Body of pancreas (tissue), 4 donors: ENCODE results near the gene OLFML2A. TPM values are rescaled to one million over a fixed set of nuclear protein-coding genes. Genes with fewer than 3 reads are reported as not detected.

Experiments
- ATAC-seq: fragments of 150-250 bp; one replicate; pipeline ENCODE4 v1.9.1; 2016
- DNase-seq, 4 donors: peaks; one replicate each; pipeline ENCODE4 v3.0.0-alpha.2; 2019
- H3K27ac ChIP-seq, 4 donors: fragments of 200-600 bp; sonication (generic); 1 replicate in 3 of 4; 2 replicates in 1 of 4; pipeline versions ENCODE4 v1.5.1 to v1.6.1; 2016 to 2019; ENCODE audit warnings: mild to moderate bottlenecking in 1 of 4, mixed read lengths in 1 of 4, moderate library complexity in 1 of 4
- H3K27me3 ChIP-seq, 2 donors: fragments of 200-600 bp; sonication (generic); one replicate each; pipeline ENCODE4 v1.6.0; 2016; ENCODE audit warnings: mild to moderate bottlenecking in 1 of 2
- H3K36me3 ChIP-seq, 2 donors: fragments of 200-600 bp; sonication (generic); replicated peaks in 1 of 2; 2 replicates each; pipeline ENCODE4 v1.5.1; 2016; ENCODE audit warnings: low read depth in 2 of 2; ENCODE audit not compliant: insufficient read depth in 1 of 2
- H3K4me1 ChIP-seq: fragments of 200-600 bp; sonication (generic); one replicate; pipeline ENCODE4 v1.6.0; 2016
- H3K4me3 ChIP-seq, 2 donors: fragments of 200-600 bp; sonication (generic); 1 replicate in 1 of 2; 2 replicates in 1 of 2; pipeline ENCODE4 v1.5.1; 2016 to 2019
- H3K9me3 ChIP-seq, 3 donors: fragments of 200-600 bp; sonication (generic); 1 replicate in 2 of 3; 2 replicates in 1 of 3; pipeline ENCODE4 v1.5.1; 2016
- POLR2A ChIP-seq, 3 donors: fragments of 450-650 bp; IDR thresholded peaks; one replicate each; pipeline ENCODE4 v1.6.1; 2016; ENCODE audit warnings: antibody characterized with exemption in 3 of 3, mild to moderate bottlenecking in 2 of 3
- WGBS, 2 donors: methylation state at CpG; one replicate each; pipeline ENCODE4 v1.1.5; 2017; 5-methylcytosine and 5-hydroxymethylcytosine counted together
- intact Hi-C: fragments of 100-400 bp; cut with DNase I; formaldehyde crosslinking; loops from one replicate; pipeline ENCODE4 v1.15.1; 2023
- total RNA-seq, 2 donors: library from RNA; depleted of rRNA; stranded (reverse); fragments of >200 nt; gene quantifications; one replicate each; pipeline ENCODE4 v1.1.0, GENCODE V29; 2016
- TF ChIP-seq, protein P1 (sequence below), 7 experiments: fragments of 450-650 bp in 4 of 7; fragments of 200-600 bp in 3 of 7; sonication (generic) in 3 of 7; IDR thresholded peaks; one replicate each; pipeline ENCODE4 v1.5.1; 2016 to 2019; ENCODE audit warnings: antibody characterized with exemption in 7 of 7

The OLFML2A gene
- total RNA-seq, 2 donors from 2014 or later = 4.4 to 5.3 TPM

DNA sequence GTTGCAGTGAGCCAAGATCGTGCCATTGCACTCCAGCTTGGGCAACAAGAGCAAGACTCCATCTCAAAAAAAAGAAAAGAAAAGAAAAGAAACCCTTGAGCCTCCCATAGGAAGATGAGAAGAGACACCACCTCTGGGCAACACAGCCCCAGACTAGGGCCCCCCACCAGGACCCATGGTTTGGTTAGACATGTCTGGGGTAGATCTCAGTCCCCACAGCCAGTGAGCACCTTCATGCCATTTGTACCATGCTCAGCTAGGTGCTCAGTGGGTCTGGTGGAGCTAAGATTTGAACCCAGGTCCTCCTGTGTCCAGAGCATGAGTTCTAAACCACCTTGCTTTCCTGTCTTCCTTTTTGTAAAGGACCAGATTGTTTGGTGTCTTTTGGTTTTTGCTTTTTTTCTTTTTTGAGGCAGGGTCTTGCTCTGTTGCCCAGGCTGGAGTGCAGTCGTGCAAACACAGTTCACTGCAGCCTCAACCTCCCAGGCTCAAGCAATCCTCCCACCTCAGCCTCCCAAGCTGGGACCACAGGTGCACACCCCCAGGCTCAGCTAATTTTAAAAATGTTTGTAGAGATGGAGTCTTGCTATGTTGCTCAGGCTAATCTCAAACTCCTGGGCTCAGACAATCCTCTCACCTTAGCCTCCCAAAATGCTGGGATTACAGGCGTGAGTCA lies 11.7 kb downstream of the OLFML2A start:
- DNase-seq (peak in 1 of 4 donors; percentile 1), ATAC-seq (no peak)
- H3K27ac ChIP-seq = no peak overlapping the region
- H3K9me3 ChIP-seq = no peaks in the 10 kb centered on the region
- no peaks in the 10 kb centered on the region for H3K36me3 ChIP-seq
- peaks cover 11% of the 10 kb centered on the region for H3K4me1 ChIP-seq
- intact Hi-C loops = loop anchor here (10.0 kb wide), 1 partner anchor 586 kb away; no protein-coding TSS in a partner anchor
- no peak overlapping the region for H3K4me3 ChIP-seq
- TF ChIP-seq, protein P1, sequence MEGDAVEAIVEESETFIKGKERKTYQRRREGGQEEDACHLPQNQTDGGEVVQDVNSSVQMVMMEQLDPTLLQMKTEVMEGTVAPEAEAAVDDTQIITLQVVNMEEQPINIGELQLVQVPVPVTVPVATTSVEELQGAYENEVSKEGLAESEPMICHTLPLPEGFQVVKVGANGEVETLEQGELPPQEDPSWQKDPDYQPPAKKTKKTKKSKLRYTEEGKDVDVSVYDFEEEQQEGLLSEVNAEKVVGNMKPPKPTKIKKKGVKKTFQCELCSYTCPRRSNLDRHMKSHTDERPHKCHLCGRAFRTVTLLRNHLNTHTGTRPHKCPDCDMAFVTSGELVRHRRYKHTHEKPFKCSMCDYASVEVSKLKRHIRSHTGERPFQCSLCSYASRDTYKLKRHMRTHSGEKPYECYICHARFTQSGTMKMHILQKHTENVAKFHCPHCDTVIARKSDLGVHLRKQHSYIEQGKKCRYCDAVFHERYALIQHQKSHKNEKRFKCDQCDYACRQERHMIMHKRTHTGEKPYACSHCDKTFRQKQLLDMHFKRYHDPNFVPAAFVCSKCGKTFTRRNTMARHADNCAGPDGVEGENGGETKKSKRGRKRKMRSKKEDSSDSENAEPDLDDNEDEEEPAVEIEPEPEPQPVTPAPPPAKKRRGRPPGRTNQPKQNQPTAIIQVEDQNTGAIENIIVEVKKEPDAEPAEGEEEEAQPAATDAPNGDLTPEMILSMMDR (IDR thresholded peaks at IDR 0.05) = no peak
- no peak for TF ChIP-seq POLR2A (IDR thresholded peaks at IDR 0.05)
- no peaks in the 10 kb centered on the region for H3K27me3 ChIP-seq
- 88 to 90% methylated on average over 3 of the region's 3 CpGs for WGBS, 2 donors

DNA sequence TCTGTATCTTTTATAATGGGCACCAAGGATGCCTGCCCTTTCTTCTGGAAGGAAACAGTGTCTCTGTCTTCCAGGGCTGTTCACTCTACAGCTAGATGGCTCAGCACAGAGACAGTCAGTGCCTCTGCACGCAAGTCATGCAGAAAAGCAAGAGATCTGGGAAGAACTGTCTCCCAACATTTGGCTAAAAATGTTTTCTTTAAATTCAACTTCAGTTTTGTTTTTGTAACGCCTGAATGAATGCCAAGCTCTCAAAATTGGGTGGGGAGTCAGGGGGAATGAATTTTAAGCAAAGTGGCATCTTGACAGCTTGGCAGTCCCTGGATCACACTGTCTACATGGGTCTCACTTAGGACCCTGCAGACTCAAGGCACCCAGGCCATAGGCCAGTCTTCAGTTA lies 12.6 kb downstream of the OLFML2A start:
- Histone ChIP-seq H3K4me1 (peaks cover 11% of the 10 kb centered on the region), H3K4me3 (no peak overlapping the region), H3K36me3 (no peaks in the 10 kb centered on the region), H3K27me3 (no peaks in the 10 kb centered on the region), H3K9me3 (no peaks in the 10 kb centered on the region), H3K27ac (no peak overlapping the region)
- intact Hi-C loops = loop anchor here (10.0 kb wide), 1 partner anchor 585 kb away; no protein-coding TSS in a partner anchor
- 80 to 90% methylated on average over 2 of the region's 2 CpGs for WGBS, 2 donors
- TF ChIP-seq POLR2A (IDR thresholded peaks at IDR 0.05) = no peak
- TF ChIP-seq, protein P1 (IDR thresholded peaks at IDR 0.05) = no peak
- DNase-seq (no peak), ATAC-seq (no peak)

DNA sequence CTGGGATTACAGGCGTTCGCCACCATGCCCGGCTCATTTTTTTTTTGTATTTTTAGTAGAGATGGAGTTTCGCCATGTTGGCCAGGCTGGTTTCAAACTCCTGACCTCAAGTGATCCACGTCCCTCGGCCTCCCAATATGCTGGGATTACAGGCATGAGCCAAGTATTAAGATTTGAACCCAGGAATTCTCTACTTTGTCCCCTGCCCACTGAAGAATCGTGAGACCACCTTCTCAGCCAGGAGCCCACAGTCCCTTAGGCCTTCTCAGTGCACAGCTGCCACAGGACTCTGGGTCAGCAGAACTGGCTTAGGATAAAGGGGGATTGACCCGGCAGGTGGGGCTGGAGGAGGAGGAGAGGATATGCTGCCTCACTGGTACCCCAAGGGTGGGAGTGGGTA lies 13.4 kb downstream of the OLFML2A start:
- DNase-seq (no peak), ATAC-seq (no peak)
- Histone ChIP-seq H3K36me3 (no peaks in the 10 kb centered on the region), H3K9me3 (no peaks in the 10 kb centered on the region), H3K4me1 (peaks cover 18% of the 10 kb centered on the region), H3K4me3 (no peak overlapping the region), H3K27me3 (no peaks in the 10 kb centered on the region), H3K27ac (no peak overlapping the region)
- intact Hi-C loops = no loop called here
- no peak for TF ChIP-seq POLR2A (IDR thresholded peaks at IDR 0.05)
- TF ChIP-seq, protein P1 (IDR thresholded peaks at IDR 0.05) = no peak
- WGBS, 2 donors = 88 to 89% methylated on average over 7 to 8 of the region's 8 CpGs

DNA sequence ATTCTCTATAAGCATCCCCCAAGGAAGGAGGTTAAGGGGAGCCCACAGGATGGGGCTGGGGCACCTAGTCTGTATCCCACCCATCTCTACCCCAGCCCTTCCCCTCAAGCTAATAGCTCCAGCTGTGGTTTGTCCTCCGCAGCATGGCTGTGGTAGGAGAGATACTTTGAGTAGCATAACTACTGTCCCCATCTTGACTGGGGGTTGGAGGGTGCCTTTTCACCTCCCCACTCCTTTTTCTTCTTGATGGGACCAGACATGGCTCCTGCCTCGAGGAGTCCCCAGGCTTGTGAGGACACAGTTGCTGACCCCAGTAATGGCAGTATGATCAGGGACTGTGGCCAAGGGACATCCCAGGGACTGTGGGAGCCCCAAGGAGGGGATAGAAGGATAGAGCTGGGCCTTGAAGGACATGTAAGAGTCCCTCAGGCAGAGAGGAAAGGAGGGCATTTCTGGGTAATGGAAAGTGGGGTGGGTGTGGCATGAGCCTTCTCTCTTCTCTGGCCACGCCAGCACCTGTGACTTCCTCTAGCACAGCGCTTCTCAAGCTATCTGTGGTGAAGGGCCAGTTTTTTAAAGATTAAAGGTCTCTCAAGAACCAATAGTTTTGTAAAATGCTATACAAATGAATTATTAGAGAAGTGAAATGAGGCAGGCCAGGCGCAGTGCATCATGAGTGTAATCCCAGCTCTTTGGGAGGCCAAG lies 14.0 kb downstream of the OLFML2A start:
- WGBS, 2 donors = 83 to 87% methylated on average over 5 of the region's 5 CpGs
- DNase-seq (no peak), ATAC-seq (no peak)
- Histone ChIP-seq H3K27ac (no peak overlapping the region), H3K27me3 (no peaks in the 10 kb centered on the region), H3K36me3 (no peaks in the 10 kb centered on the region), H3K4me1 (peaks cover 20% of the 10 kb centered on the region), H3K4me3 (no peak overlapping the region), H3K9me3 (no peaks in the 10 kb centered on the region)
- TF ChIP-seq, protein P1 (IDR thresholded peaks at IDR 0.05) = no peak
- no peak for TF ChIP-seq POLR2A (IDR thresholded peaks at IDR 0.05)
- intact Hi-C loops = no loop called here
